ENCODE data around the gene ARHGAP26. TPM values are rescaled to one million over a fixed set of nuclear protein-coding genes. Genes with fewer than 3 reads are reported as not detected.

ARHGAP26 gene
- total RNA-seq, 1 donor from 2014 or later = 8.6 TPM

- DNase-seq (ENCODE audit: low read depth) = no peak
- Histone ChIP-seq H3K36me3 (ENCODE audit: control insufficient read depth, insufficient read depth, low read length) (no peaks in the 10 kb centered on the region), H3K27me3 (ENCODE audit: control insufficient read depth, insufficient read depth, low read length) (no peaks in the 10 kb centered on the region), H3K4me3 (ENCODE audit: low read depth, low read length) (no peak overlapping the region)
- TF ChIP-seq CTCF (IDR thresholded peaks at IDR 0.05; ENCODE audit: insufficient read depth, low read length, poor library complexity, severe bottlenecking) = no peak
Measured at GRCh38 chr5:142800776-142801494, 30.8 kb downstream of the ARHGAP26 start.

- no peak overlapping the region for H3K4me3 ChIP-seq (ENCODE audit: low read depth, low read length)
- TF ChIP-seq CTCF (IDR thresholded peaks at IDR 0.05; ENCODE audit: insufficient read depth, low read length, poor library complexity, severe bottlenecking) = no peak
- no peak for DNase-seq (ENCODE audit: low read depth)
- no peaks in the 10 kb centered on the region for H3K27me3 ChIP-seq (ENCODE audit: control insufficient read depth, insufficient read depth, low read length)
- no peaks in the 10 kb centered on the region for H3K36me3 ChIP-seq (ENCODE audit: control insufficient read depth, insufficient read depth, low read length)
Measured at GRCh38 chr5:142801495-142801871, 31.3 kb downstream of the ARHGAP26 start.

GRCh38 chr5:142803428-142804125 lies 33.4 kb downstream of the ARHGAP26 start:
- no peaks in the 10 kb centered on the region for H3K36me3 ChIP-seq (ENCODE audit: control insufficient read depth, insufficient read depth, low read length)
- no peak for TF ChIP-seq CTCF (IDR thresholded peaks at IDR 0.05; ENCODE audit: insufficient read depth, low read length, poor library complexity, severe bottlenecking)
- no peaks in the 10 kb centered on the region for H3K27me3 ChIP-seq (ENCODE audit: control insufficient read depth, insufficient read depth, low read length)
- no peak for DNase-seq (ENCODE audit: low read depth)
- no peak overlapping the region for H3K4me3 ChIP-seq (ENCODE audit: low read depth, low read length)

GRCh38 chr5:142805339-142805738 lies 35.2 kb downstream of the ARHGAP26 start:
- Histone ChIP-seq H3K36me3 (ENCODE audit: control insufficient read depth, insufficient read depth, low read length) (no peaks in the 10 kb centered on the region), H3K4me3 (ENCODE audit: low read depth, low read length) (no peak overlapping the region), H3K27me3 (ENCODE audit: control insufficient read depth, insufficient read depth, low read length) (no peaks in the 10 kb centered on the region)
- DNase-seq (ENCODE audit: low read depth) = no peak
- no peak for TF ChIP-seq CTCF (IDR thresholded peaks at IDR 0.05; ENCODE audit: insufficient read depth, low read length, poor library complexity, severe bottlenecking)

- no peak for DNase-seq (ENCODE audit: low read depth)
Measured at GRCh38 chr5:142806841-142807267, 36.7 kb downstream of the ARHGAP26 start.

More at GRCh38 chr5:142806841-142807267, 36.7 kb downstream of the ARHGAP26 start:
- H3K27me3 ChIP-seq (ENCODE audit: control insufficient read depth, insufficient read depth, low read length) = no peaks in the 10 kb centered on the region
- H3K4me3 ChIP-seq (ENCODE audit: low read depth, low read length) = no peak overlapping the region
- TF ChIP-seq CTCF (IDR thresholded peaks at IDR 0.05; ENCODE audit: insufficient read depth, low read length, poor library complexity, severe bottlenecking) = no peak
- H3K36me3 ChIP-seq (ENCODE audit: control insufficient read depth, insufficient read depth, low read length) = no peaks in the 10 kb centered on the region
